Thoracic aorta (tissue), 2 donors: ENCODE measurements around the gene KRT72. TPM values are rescaled to one million over a fixed set of nuclear protein-coding genes. Genes with fewer than 3 reads are reported as not detected.

ENCODE experiments used
- ATAC-seq: fragments of 150-250 bp; one replicate; pipeline ENCODE4 v1.8.0; 2017; ENCODE audit warnings: low read depth; ENCODE audit not compliant: insufficient number of reproducible peaks, low FRiP score
- DNase-seq: peaks from one replicate; pipeline ENCODE4 v3.0.0-alpha.2; 2020; ENCODE audit warnings: low spot score
- H3K27ac ChIP-seq, 2 donors: fragments of 200-600 bp; sonication (generic); 1 replicate in 1 of 2; 2 replicates in 1 of 2; pipeline ENCODE4 v1.5.1; 2016; ENCODE audit warnings: mild to moderate bottlenecking in 2 of 2, moderate library complexity in 2 of 2
- H3K27me3 ChIP-seq: fragments of 200-600 bp; sonication (generic); replicated peaks from 2 replicates; pipeline ENCODE4 v1.6.0; 2016; ENCODE audit warnings: mild to moderate bottlenecking; ENCODE audit not compliant: insufficient read depth
- H3K36me3 ChIP-seq: fragments of 200-600 bp; sonication (generic); one replicate; pipeline ENCODE4 v1.5.1; 2016
- H3K4me1 ChIP-seq, 2 donors: fragments of 200-600 bp; sonication (generic); 1 replicate in 1 of 2; 2 replicates in 1 of 2; pipeline versions ENCODE4 v1.5.1 to v1.6.0; 2016; ENCODE audit warnings: low read depth in 2 of 2, mild to moderate bottlenecking in 1 of 2; ENCODE audit not compliant: control insufficient read depth in 1 of 2
- H3K4me3 ChIP-seq: fragments of 200-600 bp; sonication (generic); 2 replicates; pipeline ENCODE4 v1.5.1; 2016; ENCODE audit warnings: mild to moderate bottlenecking
- H3K9me3 ChIP-seq: fragments of 200-600 bp; sonication (generic); 2 replicates; pipeline ENCODE4 v1.5.1; 2016
- total RNA-seq, 2 donors: library from RNA; depleted of rRNA; stranded (reverse); fragments of >200 nt; gene quantifications; one replicate each; pipeline versions ENCODE4 v1.1.0 to v1.2.3, GENCODE V29; 2016
- TF ChIP-seq, protein P1 (sequence below): fragments of 200-600 bp; sonication (generic); IDR thresholded peaks from one replicate; pipeline ENCODE4 v1.5.1; 2019; ENCODE audit warnings: antibody characterized with exemption

Gene KRT72
- total RNA-seq, 2 donors from 2014 or later = not detected

DNA sequence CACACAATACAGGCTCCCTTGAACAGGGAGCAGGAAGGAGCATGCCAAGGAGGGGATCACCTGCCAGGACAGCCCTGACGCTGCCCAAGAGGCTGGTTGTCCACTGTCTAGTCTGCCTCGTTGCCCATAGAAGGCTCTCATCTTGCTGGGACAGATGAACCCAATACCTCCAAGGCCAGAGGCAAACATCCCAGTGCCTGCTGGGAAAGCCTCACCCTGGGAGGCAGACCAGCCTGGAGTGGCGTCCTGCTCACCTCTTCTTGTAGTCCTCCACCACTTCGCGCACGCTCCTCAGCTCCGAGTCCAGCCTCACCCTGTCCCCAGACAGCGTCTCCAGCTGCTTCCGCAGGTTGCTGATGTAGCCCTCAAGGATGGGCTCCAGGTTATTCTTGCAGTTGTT, 14.6 kb upstream of the KRT72 start:
- no peak overlapping the region for H3K27ac ChIP-seq
- TF ChIP-seq, protein P1, sequence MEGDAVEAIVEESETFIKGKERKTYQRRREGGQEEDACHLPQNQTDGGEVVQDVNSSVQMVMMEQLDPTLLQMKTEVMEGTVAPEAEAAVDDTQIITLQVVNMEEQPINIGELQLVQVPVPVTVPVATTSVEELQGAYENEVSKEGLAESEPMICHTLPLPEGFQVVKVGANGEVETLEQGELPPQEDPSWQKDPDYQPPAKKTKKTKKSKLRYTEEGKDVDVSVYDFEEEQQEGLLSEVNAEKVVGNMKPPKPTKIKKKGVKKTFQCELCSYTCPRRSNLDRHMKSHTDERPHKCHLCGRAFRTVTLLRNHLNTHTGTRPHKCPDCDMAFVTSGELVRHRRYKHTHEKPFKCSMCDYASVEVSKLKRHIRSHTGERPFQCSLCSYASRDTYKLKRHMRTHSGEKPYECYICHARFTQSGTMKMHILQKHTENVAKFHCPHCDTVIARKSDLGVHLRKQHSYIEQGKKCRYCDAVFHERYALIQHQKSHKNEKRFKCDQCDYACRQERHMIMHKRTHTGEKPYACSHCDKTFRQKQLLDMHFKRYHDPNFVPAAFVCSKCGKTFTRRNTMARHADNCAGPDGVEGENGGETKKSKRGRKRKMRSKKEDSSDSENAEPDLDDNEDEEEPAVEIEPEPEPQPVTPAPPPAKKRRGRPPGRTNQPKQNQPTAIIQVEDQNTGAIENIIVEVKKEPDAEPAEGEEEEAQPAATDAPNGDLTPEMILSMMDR = no peak
- H3K36me3 ChIP-seq = no peaks in the 10 kb centered on the region
- no peak overlapping the region for H3K4me3 ChIP-seq
- no peaks in the 10 kb centered on the region for H3K4me1 ChIP-seq
- H3K27me3 ChIP-seq = no peaks in the 10 kb centered on the region
- DNase-seq = no peak
- ATAC-seq = no peak
- H3K9me3 ChIP-seq = no peaks in the 10 kb centered on the region

DNA sequence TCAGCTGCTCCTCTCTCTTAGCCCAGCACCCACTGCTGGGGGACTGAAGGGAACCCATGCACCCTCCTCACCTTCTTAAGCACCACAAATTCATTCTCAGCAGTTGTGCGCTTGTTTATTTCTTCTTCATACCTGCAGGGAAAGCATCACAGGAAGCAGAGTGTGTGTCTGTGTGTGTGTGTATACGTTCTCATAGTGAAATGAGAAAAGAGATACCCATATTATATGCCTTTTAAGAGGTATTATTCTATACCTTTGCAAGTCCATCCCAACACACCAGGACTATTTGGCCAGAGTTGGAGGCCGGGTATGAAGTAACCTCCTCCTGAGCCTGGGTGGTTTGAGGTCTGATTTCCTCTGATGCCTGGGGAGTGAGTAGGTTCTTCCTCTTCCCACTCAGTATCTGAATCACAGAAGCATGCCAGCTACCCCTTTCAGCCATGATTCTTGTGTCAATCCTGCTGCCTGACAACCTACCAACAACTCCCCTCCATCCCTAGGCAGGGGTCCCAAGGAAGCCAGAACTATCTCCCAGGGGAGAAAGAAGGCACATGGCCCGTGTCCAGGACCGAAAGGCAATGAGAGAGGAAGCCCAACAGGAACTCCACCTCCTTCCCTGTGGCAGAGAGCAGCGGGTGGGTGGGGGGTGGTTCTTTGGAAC, 14.1 kb upstream of the KRT72 start:
- Histone ChIP-seq H3K36me3 (no peaks in the 10 kb centered on the region), H3K9me3 (no peaks in the 10 kb centered on the region), H3K4me3 (no peak overlapping the region), H3K27me3 (no peaks in the 10 kb centered on the region), H3K4me1 (no peaks in the 10 kb centered on the region), H3K27ac (no peak overlapping the region)
- ATAC-seq (no peak), DNase-seq (no peak)
- TF ChIP-seq, protein P1 = no peak

DNA sequence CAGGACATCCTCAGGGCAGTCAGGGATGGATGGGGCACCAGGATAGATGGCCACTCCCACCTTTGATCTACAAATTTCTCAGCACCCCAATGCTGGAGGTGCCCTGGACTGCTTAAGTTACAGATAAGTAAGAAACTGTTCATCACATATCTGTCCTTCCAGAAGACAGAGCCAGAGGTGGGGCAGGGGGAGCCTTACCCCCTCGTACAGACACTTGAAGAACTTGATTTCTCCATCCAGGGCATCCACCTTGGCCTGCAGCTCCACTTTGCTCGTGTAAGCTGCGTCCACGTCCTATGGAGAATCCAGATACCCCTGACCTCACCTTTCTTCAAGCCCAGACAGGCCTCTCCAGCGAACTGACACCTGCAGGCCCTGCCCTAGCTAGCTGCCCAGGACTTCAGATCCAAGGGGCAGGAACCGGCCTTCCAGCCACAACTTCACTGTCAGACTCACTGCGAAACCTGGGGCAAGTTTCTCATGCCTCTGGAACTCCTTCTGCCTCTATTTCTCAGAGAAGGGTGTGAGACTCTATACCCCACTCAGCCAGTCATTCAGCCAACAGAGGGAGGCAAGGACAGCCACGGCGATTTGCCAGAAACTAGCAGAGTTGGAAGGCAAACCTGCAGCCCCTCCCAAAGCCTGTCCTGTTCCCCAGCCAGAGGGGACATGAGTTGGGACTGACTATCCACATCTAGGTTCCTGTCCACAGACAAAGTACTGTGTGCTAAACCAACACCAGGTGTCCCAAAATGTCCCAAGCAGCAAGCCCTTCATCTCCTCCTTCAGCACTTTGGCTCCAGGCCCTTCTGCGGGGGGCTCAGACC, 13.3 kb upstream of the KRT72 start:
- no peak overlapping the region for H3K27ac ChIP-seq
- no peaks in the 10 kb centered on the region for H3K36me3 ChIP-seq
- no peaks in the 10 kb centered on the region for H3K4me1 ChIP-seq
- DNase-seq (no peak), ATAC-seq (no peak)
- TF ChIP-seq, protein P1 = no peak
- no peak overlapping the region for H3K4me3 ChIP-seq
- no peaks in the 10 kb centered on the region for H3K9me3 ChIP-seq
- H3K27me3 ChIP-seq = no peaks in the 10 kb centered on the region

DNA sequence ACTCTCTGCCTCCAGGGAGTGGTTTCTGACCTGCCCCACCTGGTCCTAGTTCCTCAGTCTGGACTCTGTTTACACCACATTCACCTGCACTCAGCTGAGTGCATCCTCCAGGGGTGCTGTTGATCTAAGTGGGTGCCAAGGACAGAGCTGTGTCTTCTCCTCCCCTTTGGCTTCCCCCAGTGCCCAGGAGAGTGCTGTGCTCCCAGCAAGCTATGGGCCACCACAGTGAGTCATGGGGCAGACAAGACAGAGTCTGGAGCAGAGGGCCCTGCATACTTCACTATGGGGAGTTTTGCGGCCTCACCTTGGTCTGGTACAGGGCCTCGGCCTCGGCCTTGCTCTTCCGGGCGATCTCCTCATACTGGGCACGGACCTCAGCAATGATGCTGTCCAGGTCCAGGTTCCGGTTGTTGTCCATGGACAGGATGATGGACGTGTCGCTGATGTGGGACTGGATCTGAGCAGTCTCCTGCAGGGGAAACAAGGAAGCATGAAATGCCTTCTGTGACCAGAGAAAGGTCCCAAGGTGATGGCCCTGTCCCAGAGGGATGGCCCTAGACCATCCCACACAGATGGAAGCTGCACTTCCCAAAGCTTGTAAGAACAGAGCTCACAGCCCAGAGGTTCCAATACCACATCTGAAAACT, 12.2 kb upstream of the KRT72 start:
- ATAC-seq (no peak), DNase-seq (no peak)
- H3K4me1 ChIP-seq = no peaks in the 10 kb centered on the region
- H3K36me3 ChIP-seq = no peaks in the 10 kb centered on the region
- H3K27me3 ChIP-seq = no peaks in the 10 kb centered on the region
- H3K27ac ChIP-seq = no peak overlapping the region
- H3K9me3 ChIP-seq = no peaks in the 10 kb centered on the region
- no peak overlapping the region for H3K4me3 ChIP-seq
- TF ChIP-seq, protein P1 = no peak
